ENCODE measurements around the gene CNTN4. TPM values are rescaled to one million over a fixed set of nuclear protein-coding genes. Genes with fewer than 3 reads are reported as not detected.

CNTN4 gene
- total and polyA plus RNA-seq, 4 donors = 15.8 to 228 (median 41.2) TPM

- ATAC-seq (ENCODE audit: low FRiP score) = no peak
These were observed 546.3 kb downstream of the CNTN4 start for GRCh38 chr3:2645001-2645400.

GRCh38 chr3:2650746-2651145, 552.1 kb downstream of the CNTN4 start:
- peaks cover 0 to 12% of the 10 kb centered on the region in 2 donors for H3K4me1 ChIP-seq (ENCODE audit: control insufficient read depth in 1 of 2, insufficient read depth in 2 of 2, low read length in 2 of 2)
- no peak for DNase-seq
- H3K36me3 ChIP-seq (ENCODE audit: control insufficient read depth in 1 of 2, insufficient read depth in 2 of 2, low read length in 1 of 2) = no peaks in the 10 kb centered on the region
- ATAC-seq (ENCODE audit: low FRiP score) = no peak
- intact Hi-C loops (cut with DNase I) = no loop called here
- 97% methylated on average over 3 of the region's 3 CpGs for WGBS, 2 donors
- H3K27ac ChIP-seq (ENCODE audit: low read depth in 1 of 2, low read length in 2 of 2) = no peak overlapping the region
- no peaks in the 10 kb centered on the region for H3K27me3 ChIP-seq (ENCODE audit: control insufficient read depth in 1 of 2, insufficient read depth in 2 of 2, low read length in 1 of 2)
- no peak overlapping the region for H3K4me3 ChIP-seq (ENCODE audit: low read length in 2 of 2)
- no peaks in the 10 kb centered on the region for H3K9me3 ChIP-seq (ENCODE audit: control insufficient read depth, low read length)

More at GRCh38 chr3:2645001-2645400, 546.3 kb downstream of the CNTN4 start:
- Histone ChIP-seq H3K27me3 (ENCODE audit: control insufficient read depth in 1 of 2, insufficient read depth in 2 of 2, low read length in 1 of 2) (no peaks in the 10 kb centered on the region), H3K4me1 (ENCODE audit: control insufficient read depth in 1 of 2, insufficient read depth in 2 of 2, low read length in 2 of 2) (peaks cover 0 to 3% of the 10 kb centered on the region in 2 donors), H3K9me3 (ENCODE audit: control insufficient read depth, low read length) (no peaks in the 10 kb centered on the region), H3K36me3 (ENCODE audit: control insufficient read depth in 1 of 2, insufficient read depth in 2 of 2, low read length in 1 of 2) (no peaks in the 10 kb centered on the region), H3K4me3 (ENCODE audit: low read length in 2 of 2) (no peak overlapping the region), H3K27ac (ENCODE audit: low read depth in 1 of 2, low read length in 2 of 2) (no peak overlapping the region)
- intact Hi-C loops (cut with DNase I) = no loop called here
- WGBS, 2 donors = 87 to 89% methylated on average over 2 of the region's 2 CpGs
- DNase-seq = no peak

- intact Hi-C loops (cut with DNase I) = no loop called here
- Histone ChIP-seq H3K4me3 (ENCODE audit: low read length in 2 of 2) (no peak overlapping the region), H3K4me1 (ENCODE audit: control insufficient read depth in 1 of 2, insufficient read depth in 2 of 2, low read length in 2 of 2) (peaks cover 0 to 12% of the 10 kb centered on the region in 2 donors), H3K36me3 (ENCODE audit: control insufficient read depth in 1 of 2, insufficient read depth in 2 of 2, low read length in 1 of 2) (no peaks in the 10 kb centered on the region), H3K27me3 (ENCODE audit: control insufficient read depth in 1 of 2, insufficient read depth in 2 of 2, low read length in 1 of 2) (no peaks in the 10 kb centered on the region), H3K9me3 (ENCODE audit: control insufficient read depth, low read length) (no peaks in the 10 kb centered on the region), H3K27ac (ENCODE audit: low read depth in 1 of 2, low read length in 2 of 2) (no peak overlapping the region)
- 15 to 17% methylated on average over 2 of the region's 2 CpGs for WGBS, 2 donors
- DNase-seq (no peak), ATAC-seq (ENCODE audit: low FRiP score) (no peak)
These were observed 553.7 kb downstream of the CNTN4 start for GRCh38 chr3:2652386-2652785.

GRCh38 chr3:2653706-2654105, 555.0 kb downstream of the CNTN4 start:
- DNase-seq (no peak), ATAC-seq (ENCODE audit: low FRiP score) (no peak)
- Histone ChIP-seq H3K4me1 (ENCODE audit: control insufficient read depth in 1 of 2, insufficient read depth in 2 of 2, low read length in 2 of 2) (peaks cover 0 to 12% of the 10 kb centered on the region in 2 donors), H3K9me3 (ENCODE audit: control insufficient read depth, low read length) (no peaks in the 10 kb centered on the region), H3K36me3 (ENCODE audit: control insufficient read depth in 1 of 2, insufficient read depth in 2 of 2, low read length in 1 of 2) (no peaks in the 10 kb centered on the region), H3K27ac (ENCODE audit: low read depth in 1 of 2, low read length in 2 of 2) (no peak overlapping the region), H3K27me3 (ENCODE audit: control insufficient read depth in 1 of 2, insufficient read depth in 2 of 2, low read length in 1 of 2) (no peaks in the 10 kb centered on the region), H3K4me3 (ENCODE audit: low read length in 2 of 2) (no peak overlapping the region)
- intact Hi-C loops (cut with DNase I) = no loop called here
- 85 to 86% methylated on average over 1 of the region's 1 CpG for WGBS, 2 donors

GRCh38 chr3:2655229-2655701, 556.6 kb downstream of the CNTN4 start:
- no peaks in the 10 kb centered on the region for H3K27me3 ChIP-seq (ENCODE audit: control insufficient read depth in 1 of 2, insufficient read depth in 2 of 2, low read length in 1 of 2)
- no peaks in the 10 kb centered on the region for H3K9me3 ChIP-seq (ENCODE audit: control insufficient read depth, low read length)
- intact Hi-C loops (cut with DNase I) = no loop called here
- 13 to 33% methylated on average over 1 of the region's 1 CpG for WGBS, 2 donors
- no peaks in the 10 kb centered on the region for H3K36me3 ChIP-seq (ENCODE audit: control insufficient read depth in 1 of 2, insufficient read depth in 2 of 2, low read length in 1 of 2)
- no peak overlapping the region for H3K27ac ChIP-seq (ENCODE audit: low read depth in 1 of 2, low read length in 2 of 2)
- H3K4me1 ChIP-seq (ENCODE audit: control insufficient read depth in 1 of 2, insufficient read depth in 2 of 2, low read length in 2 of 2) = peaks cover 0 to 12% of the 10 kb centered on the region in 2 donors
- ATAC-seq (ENCODE audit: low FRiP score) (no peak), DNase-seq (no peak)
- no peak overlapping the region for H3K4me3 ChIP-seq (ENCODE audit: low read length in 2 of 2)

GRCh38 chr3:2656806-2657777, 558.4 kb downstream of the CNTN4 start:
- Histone ChIP-seq H3K27me3 (ENCODE audit: control insufficient read depth in 1 of 2, insufficient read depth in 2 of 2, low read length in 1 of 2) (no peaks in the 10 kb centered on the region), H3K4me3 (ENCODE audit: low read length in 2 of 2) (no peak overlapping the region), H3K9me3 (ENCODE audit: control insufficient read depth, low read length) (no peaks in the 10 kb centered on the region), H3K4me1 (ENCODE audit: control insufficient read depth in 1 of 2, insufficient read depth in 2 of 2, low read length in 2 of 2) (peaks cover 0 to 12% of the 10 kb centered on the region in 2 donors), H3K36me3 (ENCODE audit: control insufficient read depth in 1 of 2, insufficient read depth in 2 of 2, low read length in 1 of 2) (no peaks in the 10 kb centered on the region), H3K27ac (ENCODE audit: low read depth in 1 of 2, low read length in 2 of 2) (no peak overlapping the region)
- 46 to 48% methylated on average over 10 of the region's 10 CpGs for WGBS, 2 donors
- no peak for DNase-seq
- intact Hi-C loops (cut with DNase I) = no loop called here
- ATAC-seq (ENCODE audit: low FRiP score) = no peak

- WGBS, 2 donors = 94 to 95% methylated on average over 6 of the region's 6 CpGs
- ATAC-seq (ENCODE audit: low FRiP score) (no peak), DNase-seq (no peak)
- Histone ChIP-seq H3K27me3 (ENCODE audit: control insufficient read depth in 1 of 2, insufficient read depth in 2 of 2, low read length in 1 of 2) (no peaks in the 10 kb centered on the region), H3K4me3 (ENCODE audit: low read length in 2 of 2) (no peak overlapping the region), H3K4me1 (ENCODE audit: control insufficient read depth in 1 of 2, insufficient read depth in 2 of 2, low read length in 2 of 2) (peaks cover 0 to 12% of the 10 kb centered on the region in 2 donors), H3K36me3 (ENCODE audit: control insufficient read depth in 1 of 2, insufficient read depth in 2 of 2, low read length in 1 of 2) (no peaks in the 10 kb centered on the region), H3K9me3 (ENCODE audit: control insufficient read depth, low read length) (no peaks in the 10 kb centered on the region), H3K27ac (ENCODE audit: low read depth in 1 of 2, low read length in 2 of 2) (no peak overlapping the region)
- intact Hi-C loops (cut with DNase I) = no loop called here
These were observed 559.3 kb downstream of the CNTN4 start for GRCh38 chr3:2657971-2658370.

- WGBS, 2 donors = 76 to 79% methylated on average over 3 of the region's 3 CpGs
- Histone ChIP-seq H3K27me3 (ENCODE audit: control insufficient read depth in 1 of 2, insufficient read depth in 2 of 2, low read length in 1 of 2) (no peaks in the 10 kb centered on the region), H3K27ac (ENCODE audit: low read depth in 1 of 2, low read length in 2 of 2) (no peak overlapping the region), H3K4me1 (ENCODE audit: control insufficient read depth in 1 of 2, insufficient read depth in 2 of 2, low read length in 2 of 2) (peaks cover 0 to 7% of the 10 kb centered on the region in 2 donors), H3K4me3 (ENCODE audit: low read length in 2 of 2) (no peak overlapping the region), H3K9me3 (ENCODE audit: control insufficient read depth, low read length) (no peaks in the 10 kb centered on the region), H3K36me3 (ENCODE audit: control insufficient read depth in 1 of 2, insufficient read depth in 2 of 2, low read length in 1 of 2) (no peaks in the 10 kb centered on the region)
- DNase-seq = no peak
- ATAC-seq (ENCODE audit: low FRiP score) = no peak
- intact Hi-C loops (cut with DNase I) = no loop called here
These were observed 561.2 kb downstream of the CNTN4 start for GRCh38 chr3:2659896-2660295.

- intact Hi-C loops (cut with DNase I) = no loop called here
- DNase-seq (no peak), ATAC-seq (ENCODE audit: low FRiP score) (no peak)
- Histone ChIP-seq H3K9me3 (ENCODE audit: control insufficient read depth, low read length) (no peaks in the 10 kb centered on the region), H3K27ac (ENCODE audit: low read depth in 1 of 2, low read length in 2 of 2) (no peak overlapping the region), H3K4me1 (ENCODE audit: control insufficient read depth in 1 of 2, insufficient read depth in 2 of 2, low read length in 2 of 2) (no peaks in the 10 kb centered on the region), H3K27me3 (ENCODE audit: control insufficient read depth in 1 of 2, insufficient read depth in 2 of 2, low read length in 1 of 2) (no peaks in the 10 kb centered on the region), H3K36me3 (ENCODE audit: control insufficient read depth in 1 of 2, insufficient read depth in 2 of 2, low read length in 1 of 2) (no peaks in the 10 kb centered on the region), H3K4me3 (ENCODE audit: low read length in 2 of 2) (no peak overlapping the region)
- WGBS, 2 donors = 90 to 91% methylated on average over 1 of the region's 1 CpG
These were observed 562.4 kb downstream of the CNTN4 start for GRCh38 chr3:2661078-2661477.

All from aorta (tissue), 5 donors.